NAMALWA (cell line): ENCODE measurements around the gene AMBP.

Experiments
- DNase-seq: peaks from one replicate; pipeline ENCODE4 v3.0.0-alpha.2; 2015; ENCODE audit warnings: low spot score

Gene AMBP

GRCh38 chr9:114078021-114078780, at the start of gene AMBP:
TSS of gene AMBP (minus strand) at chr9:114078300. CDS start at chr9:114078209, 91 bp downstream.
- DNase-seq = no peak

GRCh38 chr9:114126247-114127060, 48.4 kb upstream of the AMBP start:
- no peak for DNase-seq

GRCh38 chr9:114125476-114126013, 47.4 kb upstream of the AMBP start:
- DNase-seq = no peak

- no peak for DNase-seq
Observed at GRCh38 chr9:114124666-114125475, 46.8 kb upstream of the AMBP start.

- DNase-seq = no peak
Observed at GRCh38 chr9:114124138-114124537, 46.0 kb upstream of the AMBP start.

- DNase-seq = no peak
Observed at GRCh38 chr9:114123031-114123977, 45.2 kb upstream of the AMBP start.

- DNase-seq = no peak
Observed at GRCh38 chr9:114122136-114123027, 44.3 kb upstream of the AMBP start.

GRCh38 chr9:114121227-114122135, 43.4 kb upstream of the AMBP start:
- no peak for DNase-seq

GRCh38 chr9:114120192-114121014, 42.3 kb upstream of the AMBP start:
- no peak for DNase-seq

GRCh38 chr9:114119242-114120191, 41.4 kb upstream of the AMBP start:
- no peak for DNase-seq

GRCh38 chr9:114117996-114118830, 40.1 kb upstream of the AMBP start:
- DNase-seq = no peak

- no peak for DNase-seq
Observed at GRCh38 chr9:114117614-114117995, 39.5 kb upstream of the AMBP start.

GRCh38 chr9:114116126-114116747, 38.1 kb upstream of the AMBP start:
- no peak for DNase-seq

GRCh38 chr9:114115654-114116125, 37.6 kb upstream of the AMBP start:
- DNase-seq = no peak

GRCh38 chr9:114114364-114114763, 36.3 kb upstream of the AMBP start:
- no peak for DNase-seq
